Neural cell (in vitro differentiated cells): ENCODE results near the gene IPO4. TPM values are rescaled to one million over a fixed set of nuclear protein-coding genes. Genes with fewer than 3 reads are reported as not detected.

Source experiments
- H2AFZ ChIP-seq: fragments of 200-600, 300-800 bp; sonication (generic), shearing (Covaris generic); 2 replicates; pipeline ENCODE4 v1.6.0; 2014; ENCODE audit warnings: low read depth, mild to moderate bottlenecking, antibody characterized with exemption, low read length, moderate library complexity
- H3F3A ChIP-seq: fragments of 200-600 bp; shearing (Covaris generic); 2 replicates; pipeline ENCODE4 v1.6.1; 2016; ENCODE audit warnings: mild to moderate bottlenecking, moderate library complexity, mixed read lengths, antibody characterized with exemption, low read length; ENCODE audit not compliant: insufficient read depth, poor library complexity, severe bottlenecking
- H3K27ac ChIP-seq: fragments of 200-600, 300-800 bp; sonication (generic), shearing (Covaris generic); 2 replicates; pipeline ENCODE4 v1.5.1; 2014; ENCODE audit warnings: mild to moderate bottlenecking, low read length, moderate library complexity
- H3K27me3 ChIP-seq: fragments of 300-800, 200-600 bp; sonication (generic), shearing (Covaris generic); 2 replicates; pipeline ENCODE4 v1.6.0; 2014; ENCODE audit warnings: mild to moderate bottlenecking, low read depth, low read length, moderate library complexity; ENCODE audit not compliant: insufficient read depth
- H3K36me3 ChIP-seq: fragments of 300-800, 200-600 bp; sonication (generic), shearing (Covaris generic); 2 replicates; pipeline ENCODE4 v1.5.1; 2014; ENCODE audit warnings: mild to moderate bottlenecking, antibody characterized with exemption, low read length, moderate library complexity; ENCODE audit not compliant: insufficient read depth
- H3K4me2 ChIP-seq: fragments of 300-800, 200-600 bp; sonication (generic), shearing (Covaris generic); 2 replicates; pipeline ENCODE4 v1.6.0; 2014; ENCODE audit warnings: mild to moderate bottlenecking, low read length
- H3K4me3 ChIP-seq: fragments of 300-800, 200-600 bp; sonication (generic), shearing (Covaris generic); 2 replicates; pipeline ENCODE4 v1.5.1; 2014; ENCODE audit warnings: mild to moderate bottlenecking, low read length, moderate library complexity
- H3K79me2 ChIP-seq: fragments of 200-600 bp; shearing (Covaris generic); replicated peaks from 2 replicates; pipeline ENCODE4 v1.6.0; 2014; ENCODE audit warnings: mild to moderate bottlenecking, low read length, moderate library complexity; ENCODE audit not compliant: insufficient read depth
- H3K9ac ChIP-seq: fragments of 300-800, 200-600 bp; sonication (generic), shearing (Covaris generic); 2 replicates; pipeline ENCODE4 v1.6.1; 2016; ENCODE audit warnings: mild to moderate bottlenecking, low read length, mixed read lengths
- H3K9me2 ChIP-seq: fragments of 200-600 bp; shearing (Covaris generic); 2 replicates; pipeline ENCODE4 v1.6.1; 2016; ENCODE audit warnings: mild to moderate bottlenecking, low read length, mixed read lengths; ENCODE audit not compliant: insufficient read depth
- H3K9me3 ChIP-seq: fragments of 200-600, 300-800 bp; sonication (generic), shearing (Covaris generic); 2 replicates; pipeline ENCODE4 v1.6.1; 2016; ENCODE audit warnings: mild to moderate bottlenecking, mixed run types, low read length, moderate library complexity, mixed read lengths
- H4K20me1 ChIP-seq: fragments of 200-600 bp; shearing (Covaris generic); 2 replicates; pipeline ENCODE4 v1.6.1; 2016; ENCODE audit warnings: mild to moderate bottlenecking, mixed run types; ENCODE audit not compliant: insufficient read depth
- EP300 ChIP-seq: fragments of 450-650 bp; conservative IDR thresholded peaks from 2 replicates; pipeline ENCODE4 v1.6.1; 2014; ENCODE audit warnings: antibody characterized with exemption, mild to moderate bottlenecking, moderate library complexity; ENCODE audit not compliant: poor library complexity, severe bottlenecking
- EZH2 ChIP-seq: fragments of 200-600, 300-800 bp; shearing (Covaris generic), sonication (generic); IDR thresholded peaks from 2 replicates; pipeline ENCODE4 v1.6.1; 2014; ENCODE audit warnings: antibody characterized with exemption, low read length, borderline replicate concordance, mild to moderate bottlenecking; ENCODE audit not compliant: insufficient read depth, poor library complexity, severe bottlenecking
- MXI1 ChIP-seq: fragments of 450-650 bp; conservative IDR thresholded peaks from 2 replicates; pipeline ENCODE4 v1.6.1; 2014; ENCODE audit warnings: antibody characterized with exemption, mild to moderate bottlenecking; ENCODE audit not compliant: poor library complexity, severe bottlenecking
- POLR2AphosphoS5 ChIP-seq: IDR thresholded peaks from 2 replicates; pipeline ENCODE4 v1.6.1; 2012
- RAD21 ChIP-seq: fragments of 450-650 bp; conservative IDR thresholded peaks from 2 replicates; pipeline ENCODE4 v1.6.1; 2014; ENCODE audit warnings: antibody characterized with exemption, mild to moderate bottlenecking, moderate library complexity
- SMC3 ChIP-seq: fragments of 450-650 bp; conservative IDR thresholded peaks from 2 replicates; pipeline ENCODE4 v1.6.1; 2014; ENCODE audit warnings: antibody characterized with exemption, mild to moderate bottlenecking, moderate library complexity; ENCODE audit not compliant: poor library complexity
- TAF1 ChIP-seq: IDR thresholded peaks from 2 replicates; pipeline ENCODE4 v1.6.1; 2012; ENCODE audit warnings: low read depth
- polyA plus RNA-seq: library from polyadenylated mRNA; depleted of rRNA; stranded (reverse); fragments of >200 nt; gene quantifications from 2 replicates; pipeline ENCODE4 v1.2.3, GENCODE V29; 2014
- TF ChIP-seq, protein P1 (sequence below): fragments of 450-650 bp; IDR thresholded peaks from 2 replicates; pipeline ENCODE4 v1.5.1; 2014; ENCODE audit warnings: antibody characterized with exemption, mild to moderate bottlenecking, moderate library complexity; ENCODE audit not compliant: poor library complexity, severe bottlenecking
- TF ChIP-seq, protein P2 (sequence below): IDR thresholded peaks from 2 replicates; pipeline ENCODE4 v1.6.1; 2012; ENCODE audit warnings: borderline replicate concordance

Gene IPO4
- polyA plus RNA-seq, 1 donor from 2014 or later: 9.2 TPM

DNA sequence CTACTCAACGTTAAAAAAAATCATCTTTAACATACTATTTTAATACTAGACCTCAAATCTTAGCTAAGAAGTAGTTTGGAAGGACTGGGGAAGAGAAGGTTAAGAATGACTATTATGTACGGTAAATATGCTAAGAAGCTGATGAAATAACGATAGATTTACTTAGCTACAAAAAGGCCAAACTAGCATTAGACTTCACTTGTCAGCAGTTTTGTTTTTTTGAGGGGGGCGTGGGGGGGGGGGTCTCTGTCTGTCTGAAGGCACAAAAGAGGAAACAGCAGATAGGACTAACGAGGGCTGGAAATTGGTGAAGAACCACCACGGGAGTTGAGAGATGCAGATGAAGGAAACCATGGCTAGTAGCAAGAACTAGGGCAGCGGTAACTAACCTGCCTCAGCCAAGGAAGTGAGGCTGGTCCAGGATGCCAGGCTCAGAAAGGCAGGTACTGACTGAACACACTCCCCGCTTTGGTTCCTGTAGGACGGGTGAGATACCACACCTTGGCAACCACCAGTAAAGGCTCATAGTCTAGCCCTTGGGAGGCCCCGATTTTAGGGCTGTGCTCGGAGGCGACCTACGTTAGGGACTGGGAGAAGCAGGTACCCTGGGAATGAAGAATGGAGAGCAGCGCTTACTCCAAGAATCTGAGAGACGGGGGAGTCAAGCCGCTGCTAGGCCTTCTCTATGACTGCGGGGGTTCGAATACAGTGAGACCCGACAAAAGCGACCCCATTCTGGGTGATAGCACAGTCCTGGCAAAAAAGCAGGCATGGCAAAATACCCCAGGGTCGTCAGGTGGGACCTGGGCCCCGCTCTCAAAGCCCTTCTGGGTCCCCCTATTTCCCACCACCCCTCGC, 42.9 kb upstream of the IPO4 start:
- H3K9me2 ChIP-seq: no peaks in the 10 kb centered on the region
- no peaks in the 10 kb centered on the region for H3F3A ChIP-seq
- H4K20me1 ChIP-seq: no peaks in the 10 kb centered on the region
- H3K4me2 ChIP-seq: peak overlapping the region; percentile 96
- peak overlapping the region; percentile 78 for H3K4me3 ChIP-seq
- no peaks in the 10 kb centered on the region for H3K9me3 ChIP-seq
- H2AFZ ChIP-seq: peak overlapping the region; percentile 52
- peak overlapping the region; percentile 84 for H3K9ac ChIP-seq
- H3K27me3 ChIP-seq: no peaks in the 10 kb centered on the region
- no peak for TF ChIP-seq RAD21
- no peak for TF ChIP-seq EP300
- no peak for TF ChIP-seq POLR2AphosphoS5
- no peak for TF ChIP-seq EZH2
- TF ChIP-seq, protein P1, sequence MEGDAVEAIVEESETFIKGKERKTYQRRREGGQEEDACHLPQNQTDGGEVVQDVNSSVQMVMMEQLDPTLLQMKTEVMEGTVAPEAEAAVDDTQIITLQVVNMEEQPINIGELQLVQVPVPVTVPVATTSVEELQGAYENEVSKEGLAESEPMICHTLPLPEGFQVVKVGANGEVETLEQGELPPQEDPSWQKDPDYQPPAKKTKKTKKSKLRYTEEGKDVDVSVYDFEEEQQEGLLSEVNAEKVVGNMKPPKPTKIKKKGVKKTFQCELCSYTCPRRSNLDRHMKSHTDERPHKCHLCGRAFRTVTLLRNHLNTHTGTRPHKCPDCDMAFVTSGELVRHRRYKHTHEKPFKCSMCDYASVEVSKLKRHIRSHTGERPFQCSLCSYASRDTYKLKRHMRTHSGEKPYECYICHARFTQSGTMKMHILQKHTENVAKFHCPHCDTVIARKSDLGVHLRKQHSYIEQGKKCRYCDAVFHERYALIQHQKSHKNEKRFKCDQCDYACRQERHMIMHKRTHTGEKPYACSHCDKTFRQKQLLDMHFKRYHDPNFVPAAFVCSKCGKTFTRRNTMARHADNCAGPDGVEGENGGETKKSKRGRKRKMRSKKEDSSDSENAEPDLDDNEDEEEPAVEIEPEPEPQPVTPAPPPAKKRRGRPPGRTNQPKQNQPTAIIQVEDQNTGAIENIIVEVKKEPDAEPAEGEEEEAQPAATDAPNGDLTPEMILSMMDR: no peak
- TF ChIP-seq, protein P2, sequence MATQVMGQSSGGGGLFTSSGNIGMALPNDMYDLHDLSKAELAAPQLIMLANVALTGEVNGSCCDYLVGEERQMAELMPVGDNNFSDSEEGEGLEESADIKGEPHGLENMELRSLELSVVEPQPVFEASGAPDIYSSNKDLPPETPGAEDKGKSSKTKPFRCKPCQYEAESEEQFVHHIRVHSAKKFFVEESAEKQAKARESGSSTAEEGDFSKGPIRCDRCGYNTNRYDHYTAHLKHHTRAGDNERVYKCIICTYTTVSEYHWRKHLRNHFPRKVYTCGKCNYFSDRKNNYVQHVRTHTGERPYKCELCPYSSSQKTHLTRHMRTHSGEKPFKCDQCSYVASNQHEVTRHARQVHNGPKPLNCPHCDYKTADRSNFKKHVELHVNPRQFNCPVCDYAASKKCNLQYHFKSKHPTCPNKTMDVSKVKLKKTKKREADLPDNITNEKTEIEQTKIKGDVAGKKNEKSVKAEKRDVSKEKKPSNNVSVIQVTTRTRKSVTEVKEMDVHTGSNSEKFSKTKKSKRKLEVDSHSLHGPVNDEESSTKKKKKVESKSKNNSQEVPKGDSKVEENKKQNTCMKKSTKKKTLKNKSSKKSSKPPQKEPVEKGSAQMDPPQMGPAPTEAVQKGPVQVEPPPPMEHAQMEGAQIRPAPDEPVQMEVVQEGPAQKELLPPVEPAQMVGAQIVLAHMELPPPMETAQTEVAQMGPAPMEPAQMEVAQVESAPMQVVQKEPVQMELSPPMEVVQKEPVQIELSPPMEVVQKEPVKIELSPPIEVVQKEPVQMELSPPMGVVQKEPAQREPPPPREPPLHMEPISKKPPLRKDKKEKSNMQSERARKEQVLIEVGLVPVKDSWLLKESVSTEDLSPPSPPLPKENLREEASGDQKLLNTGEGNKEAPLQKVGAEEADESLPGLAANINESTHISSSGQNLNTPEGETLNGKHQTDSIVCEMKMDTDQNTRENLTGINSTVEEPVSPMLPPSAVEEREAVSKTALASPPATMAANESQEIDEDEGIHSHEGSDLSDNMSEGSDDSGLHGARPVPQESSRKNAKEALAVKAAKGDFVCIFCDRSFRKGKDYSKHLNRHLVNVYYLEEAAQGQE: no peak
- no peak for TF ChIP-seq MXI1
- no peak for TF ChIP-seq SMC3
- no peak for TF ChIP-seq TAF1
- peak overlapping the region; percentile 85 for H3K27ac ChIP-seq
- peaks cover 38% of the 10 kb centered on the region for H3K79me2 ChIP-seq
- no peaks in the 10 kb centered on the region for H3K36me3 ChIP-seq

DNA sequence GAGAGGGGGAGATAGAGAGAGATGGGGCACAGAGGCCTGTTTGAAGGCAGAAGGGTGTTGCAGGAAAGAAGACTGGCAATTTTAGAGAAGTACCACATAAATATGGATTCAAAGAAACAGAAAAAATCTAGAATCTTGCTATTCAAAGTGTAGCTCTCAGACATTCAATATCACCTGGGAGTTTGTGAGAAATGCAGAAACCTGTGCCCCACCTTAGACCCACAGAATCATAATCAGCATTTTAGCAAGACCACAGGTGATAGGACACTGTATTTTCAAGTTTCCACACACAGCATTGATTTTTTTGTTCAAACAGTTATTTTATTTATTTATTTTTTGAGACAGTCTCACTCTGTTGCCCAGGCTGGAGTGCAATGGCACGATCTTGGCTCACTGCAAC, 40.3 kb upstream of the IPO4 start:
- H3K79me2 ChIP-seq: peaks cover 37% of the 10 kb centered on the region
- no peak for TF ChIP-seq EP300
- TF ChIP-seq EZH2: no peak
- TF ChIP-seq TAF1: no peak
- no peak for TF ChIP-seq MXI1
- no peak for TF ChIP-seq POLR2AphosphoS5
- TF ChIP-seq, protein P2: no peak
- TF ChIP-seq RAD21: no peak
- TF ChIP-seq, protein P1: no peak
- no peak for TF ChIP-seq SMC3
- no peaks in the 10 kb centered on the region for H3K36me3 ChIP-seq

More for the DNA sequence above, 40.3 kb upstream of the IPO4 start:
- no peaks in the 10 kb centered on the region for H3K9me2 ChIP-seq
- no peaks in the 10 kb centered on the region for H3K9me3 ChIP-seq
- H4K20me1 ChIP-seq: no peaks in the 10 kb centered on the region
- H3K4me3 ChIP-seq: no peak overlapping the region
- H2AFZ ChIP-seq: no peak overlapping the region
- no peaks in the 10 kb centered on the region for H3F3A ChIP-seq
- no peaks in the 10 kb centered on the region for H3K27me3 ChIP-seq
- H3K9ac ChIP-seq: no peak overlapping the region
- H3K27ac ChIP-seq: no peak overlapping the region
- no peak overlapping the region for H3K4me2 ChIP-seq
